ENCODE measurements around the gene MPZL2. TPM values are rescaled to one million over a fixed set of nuclear protein-coding genes. Genes with fewer than 3 reads are reported as not detected.

The MPZL2 gene
- total RNA-seq, 1 experiment from 2014 or later: 69.9 TPM

- no peak for DNase-seq
- Mint-ChIP-seq H3K4me1 (ENCODE audit: low read depth, unreplicated experiment) (no peaks in the 10 kb centered on the region), H3K27me3 (ENCODE audit: insufficient read depth, unreplicated experiment) (no peaks in the 10 kb centered on the region), H3K36me3 (ENCODE audit: insufficient read depth, unreplicated experiment) (no peaks in the 10 kb centered on the region), H3K9me3 (ENCODE audit: unreplicated experiment) (peaks cover 9% of the 10 kb centered on the region), H3K4me3 (ENCODE audit: unreplicated experiment) (no peak overlapping the region), H3K27ac (ENCODE audit: unreplicated experiment) (no peak overlapping the region)
- no peaks in the 10 kb centered on the region for H3K36me3 ChIP-seq (ENCODE audit: control insufficient read depth, insufficient read depth, low read length)
- no peaks in the 10 kb centered on the region for H3K9me3 ChIP-seq
- H3K27me3 ChIP-seq (replicated peaks; ENCODE audit: control insufficient read depth, insufficient read depth, low read length): no peaks in the 10 kb centered on the region
- TF ChIP-seq, protein P1, sequence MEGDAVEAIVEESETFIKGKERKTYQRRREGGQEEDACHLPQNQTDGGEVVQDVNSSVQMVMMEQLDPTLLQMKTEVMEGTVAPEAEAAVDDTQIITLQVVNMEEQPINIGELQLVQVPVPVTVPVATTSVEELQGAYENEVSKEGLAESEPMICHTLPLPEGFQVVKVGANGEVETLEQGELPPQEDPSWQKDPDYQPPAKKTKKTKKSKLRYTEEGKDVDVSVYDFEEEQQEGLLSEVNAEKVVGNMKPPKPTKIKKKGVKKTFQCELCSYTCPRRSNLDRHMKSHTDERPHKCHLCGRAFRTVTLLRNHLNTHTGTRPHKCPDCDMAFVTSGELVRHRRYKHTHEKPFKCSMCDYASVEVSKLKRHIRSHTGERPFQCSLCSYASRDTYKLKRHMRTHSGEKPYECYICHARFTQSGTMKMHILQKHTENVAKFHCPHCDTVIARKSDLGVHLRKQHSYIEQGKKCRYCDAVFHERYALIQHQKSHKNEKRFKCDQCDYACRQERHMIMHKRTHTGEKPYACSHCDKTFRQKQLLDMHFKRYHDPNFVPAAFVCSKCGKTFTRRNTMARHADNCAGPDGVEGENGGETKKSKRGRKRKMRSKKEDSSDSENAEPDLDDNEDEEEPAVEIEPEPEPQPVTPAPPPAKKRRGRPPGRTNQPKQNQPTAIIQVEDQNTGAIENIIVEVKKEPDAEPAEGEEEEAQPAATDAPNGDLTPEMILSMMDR (IDR thresholded peaks at IDR 0.05; ENCODE audit: insufficient read depth in 1 of 2, low read depth in 1 of 2, low read length in 1 of 2, severe bottlenecking in 1 of 2, unreplicated experiment in 1 of 2): no peak
- H3K4me3 ChIP-seq (ENCODE audit: low read depth, low read length): no peak overlapping the region
- intact Hi-C loops (cut with micrococcal nuclease; ENCODE audit: unreplicated experiment): no loop called here
- ChIA-PET POLR2A (no interaction called here), CTCF (interaction anchor here (0.9 kb wide), 1 partner anchor 106 kb away, joined by 3 read pairs; no protein-coding TSS in a partner anchor)
- BruUV-seq (replicated peaks): no TSS peak
- H3K4me1 ChIP-seq: no peaks in the 10 kb centered on the region
Observed at GRCh38 chr11:118304227-118304567, 40.1 kb upstream of the MPZL2 start.

- Mint-ChIP-seq H3K27ac (ENCODE audit: unreplicated experiment) (no peak overlapping the region), H3K36me3 (ENCODE audit: insufficient read depth, unreplicated experiment) (no peaks in the 10 kb centered on the region), H3K9me3 (ENCODE audit: unreplicated experiment) (peaks cover 9% of the 10 kb centered on the region), H3K27me3 (ENCODE audit: insufficient read depth, unreplicated experiment) (no peaks in the 10 kb centered on the region), H3K4me3 (ENCODE audit: unreplicated experiment) (no peak overlapping the region), H3K4me1 (ENCODE audit: low read depth, unreplicated experiment) (no peaks in the 10 kb centered on the region)
- DNase-seq: no peak
- H3K27me3 ChIP-seq (replicated peaks; ENCODE audit: control insufficient read depth, insufficient read depth, low read length): no peaks in the 10 kb centered on the region
- H3K36me3 ChIP-seq (ENCODE audit: control insufficient read depth, insufficient read depth, low read length): no peaks in the 10 kb centered on the region
- no peaks in the 10 kb centered on the region for H3K4me1 ChIP-seq
- CTCF ChIA-PET: interaction anchor here (0.6 to 1.3 kb wide), 4 partner anchors 10 to 75 kb away, joined by 3 to 5 read pairs (median 4); no protein-coding TSS in a partner anchor
- BruUV-seq (replicated peaks): no TSS peak
- intact Hi-C loops (cut with micrococcal nuclease; ENCODE audit: unreplicated experiment): no loop called here
- no peak overlapping the region for H3K4me3 ChIP-seq (ENCODE audit: low read depth, low read length)
- TF ChIP-seq, protein P1 (IDR thresholded peaks at IDR 0.05; ENCODE audit: insufficient read depth in 1 of 2, low read depth in 1 of 2, low read length in 1 of 2, severe bottlenecking in 1 of 2, unreplicated experiment in 1 of 2): no peak
- POLR2A ChIA-PET: no interaction called here
- no peaks in the 10 kb centered on the region for H3K9me3 ChIP-seq
Observed at GRCh38 chr11:118301600-118302195, 37.6 kb upstream of the MPZL2 start.

DNA sequence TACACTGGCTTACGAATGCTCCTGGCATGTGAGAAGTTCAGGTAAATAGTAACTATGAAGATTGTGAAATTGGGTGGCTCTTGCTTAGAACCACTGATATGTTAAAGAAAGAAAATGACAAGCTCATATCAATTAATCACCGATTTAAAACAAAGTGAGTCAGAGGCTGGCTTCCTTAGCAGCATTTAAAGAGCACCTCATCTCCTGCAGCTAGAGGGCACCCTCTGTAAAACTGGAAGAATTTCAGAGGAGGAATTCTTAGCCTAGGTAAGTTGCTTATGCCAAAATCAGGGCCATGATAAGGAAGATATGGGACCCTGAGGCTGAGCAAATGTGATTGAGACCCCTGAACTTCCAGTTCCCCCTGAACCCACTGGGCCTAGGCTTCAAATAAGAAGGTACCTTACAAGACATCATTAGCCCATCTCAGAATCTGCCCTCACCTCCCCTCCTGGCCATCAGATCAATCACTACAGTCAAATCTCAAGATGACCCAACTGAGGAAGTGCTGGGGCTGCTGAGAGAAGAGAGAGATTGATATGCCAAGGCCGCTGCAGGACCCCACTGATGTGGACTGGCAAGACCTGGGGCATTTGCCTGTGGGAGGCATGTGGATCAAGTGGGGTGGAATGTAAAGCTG, 31.8 kb upstream of the MPZL2 start:
- no TSS peak for BruUV-seq (replicated peaks)
- H3K4me1 ChIP-seq: peaks cover 9% of the 10 kb centered on the region
- no peaks in the 10 kb centered on the region for H3K36me3 Mint-ChIP-seq (ENCODE audit: insufficient read depth, unreplicated experiment)
- no peaks in the 10 kb centered on the region for H3K27me3 ChIP-seq (replicated peaks; ENCODE audit: control insufficient read depth, insufficient read depth, low read length)
- ChIA-PET CTCF (interaction anchor here (0.6 to 1.9 kb wide), 29 partner anchors 13 to 826 kb away, joined by 3 to 24 read pairs (median 3); partner anchors contain the start of genes HINFP, MPZL2 and MPZL3), POLR2A (interaction anchor here (0.7 to 0.9 kb wide), 2 partner anchors 32 to 44 kb away, joined by 3 to 4 read pairs; partner anchors contain the start of genes MPZL2 and MPZL3)
- no peaks in the 10 kb centered on the region for H3K27me3 Mint-ChIP-seq (ENCODE audit: insufficient read depth, unreplicated experiment)
- no peaks in the 10 kb centered on the region for H3K9me3 ChIP-seq
- peaks cover 18% of the 10 kb centered on the region for H3K4me1 Mint-ChIP-seq (ENCODE audit: low read depth, unreplicated experiment)
- no peak overlapping the region for H3K4me3 ChIP-seq (ENCODE audit: low read depth, low read length)
- no peaks in the 10 kb centered on the region for H3K36me3 ChIP-seq (ENCODE audit: control insufficient read depth, insufficient read depth, low read length)
- peak overlapping the region; percentile 14 for H3K27ac Mint-ChIP-seq (ENCODE audit: unreplicated experiment)
- H3K9me3 Mint-ChIP-seq (ENCODE audit: unreplicated experiment): peaks cover 9% of the 10 kb centered on the region
- TF ChIP-seq, protein P1 (IDR thresholded peaks at IDR 0.05; ENCODE audit: insufficient read depth in 1 of 2, low read depth in 1 of 2, low read length in 1 of 2, severe bottlenecking in 1 of 2, unreplicated experiment in 1 of 2): peak; percentile 73 to 86
- DNase-seq: peak; percentile 63 to 69
- intact Hi-C loops (cut with micrococcal nuclease; ENCODE audit: unreplicated experiment): loop anchor here (1.0 to 2.0 kb wide), 3 partner anchors 19 to 193 kb away; no protein-coding TSS in a partner anchor
- no peak overlapping the region for H3K4me3 Mint-ChIP-seq (ENCODE audit: unreplicated experiment)
